Spinal cord (tissue), 10 donors: ENCODE results near the gene SLC7A1. TPM values are rescaled to one million over a fixed set of nuclear protein-coding genes. Genes with fewer than 3 reads are reported as not detected.

Experiments used
- DNase-seq, 6 donors: peaks; one replicate each; pipeline versions ENCODE4 v3.0.0 to v3.0.0-alpha.2; 2013 to 2015; ENCODE audit warnings: low spot score in 6 of 6, low read depth in 4 of 6
- H3K27ac ChIP-seq: one replicate; pipeline ENCODE4 v1.5.1; 2013; ENCODE audit warnings: low read depth, low read length, control low read depth
- H3K27me3 ChIP-seq: one replicate; pipeline ENCODE4 v1.6.1; 2013; ENCODE audit warnings: low read length; ENCODE audit not compliant: control insufficient read depth, insufficient read depth
- H3K36me3 ChIP-seq: one replicate; pipeline ENCODE4 v1.6.1; 2013; ENCODE audit warnings: low read length; ENCODE audit not compliant: control insufficient read depth, insufficient read depth
- H3K4me1 ChIP-seq: one replicate; pipeline ENCODE4 v1.6.1; 2013; ENCODE audit warnings: low read length; ENCODE audit not compliant: control insufficient read depth, insufficient read depth
- H3K4me3 ChIP-seq: one replicate; pipeline ENCODE4 v1.5.1; 2013; ENCODE audit warnings: low read depth, low read length, control low read depth
- H3K9me3 ChIP-seq: one replicate; pipeline ENCODE4 v1.6.1; 2013; ENCODE audit warnings: low read length; ENCODE audit not compliant: control insufficient read depth, insufficient read depth
- WGBS: methylation state at CpG from one replicate; pipeline ENCODE4 v1.1.5; 2013; ENCODE audit warnings: missing lambda C conversion rate; ENCODE audit not compliant: insufficient coverage; 5-methylcytosine and 5-hydroxymethylcytosine counted together
- polyA plus RNA-seq, 2 donors: library from polyadenylated mRNA; unstranded; fragments of 120-200 nt; gene quantifications; one replicate each; pipeline ENCODE4 v1.2.1, GENCODE V29; 2013; ENCODE audit not compliant: insufficient read length in 2 of 2
- total RNA-seq, 2 donors: library from RNA; depleted of rRNA in 1 of 2; stranded (reverse); fragments of 120-200 nt in 1 of 2; fragments of >200 nt in 1 of 2; gene quantifications; one replicate each; pipeline versions ENCODE4 v1.2.3 to v1.2.4, GENCODE V29; 2013 to 2014
- donor health status: healthy.

Gene SLC7A1
- total and polyA plus RNA-seq, 4 donors: 25.7 to 57.5 (median 42.5) TPM

- Histone ChIP-seq H3K4me3 (no peak overlapping the region), H3K27me3 (no peaks in the 10 kb centered on the region), H3K4me1 (peaks cover 59% of the 10 kb centered on the region), H3K27ac (peak overlapping the region; percentile 86), H3K36me3 (peaks cover 44% of the 10 kb centered on the region), H3K9me3 (no peaks in the 10 kb centered on the region)
- 33% methylated on average over 13 of the region's 14 CpGs for WGBS
- DNase-seq: peak in 4 of 6 donors; percentile 36 to 88 (median 80)
Measured at GRCh38 chr13:29509999-29510589, 85.4 kb downstream of the SLC7A1 start.

GRCh38 chr13:29508876-29509252 lies 86.6 kb downstream of the SLC7A1 start:
- peak in 1 of 6 donors; percentile 50 for DNase-seq
- H3K27ac ChIP-seq: peak overlapping the region; percentile 76
- no peak overlapping the region for H3K4me3 ChIP-seq
- H3K9me3 ChIP-seq: no peaks in the 10 kb centered on the region
- WGBS: 56% methylated on average over 3 of the region's 4 CpGs
- no peaks in the 10 kb centered on the region for H3K27me3 ChIP-seq
- peaks cover 59% of the 10 kb centered on the region for H3K4me1 ChIP-seq
- peaks cover 34% of the 10 kb centered on the region for H3K36me3 ChIP-seq

GRCh38 chr13:29508130-29508875 lies 87.2 kb downstream of the SLC7A1 start:
- peaks cover 59% of the 10 kb centered on the region for H3K4me1 ChIP-seq
- H3K9me3 ChIP-seq: no peaks in the 10 kb centered on the region
- peak; percentile 86 to 97 (median 90) for DNase-seq
- peak overlapping the region; percentile 76 for H3K27ac ChIP-seq
- peaks cover 29% of the 10 kb centered on the region for H3K36me3 ChIP-seq
- no peak overlapping the region for H3K4me3 ChIP-seq
- WGBS: 30% methylated on average over 15 of the region's 16 CpGs
- no peaks in the 10 kb centered on the region for H3K27me3 ChIP-seq

GRCh38 chr13:29507356-29507755 lies 88.1 kb downstream of the SLC7A1 start:
- no peak overlapping the region for H3K27ac ChIP-seq
- DNase-seq: peak in 2 of 6 donors; percentile 60 to 87
- WGBS: 34% methylated on average over 14 of the region's 14 CpGs

GRCh38 chr13:29505950-29506349 lies 89.5 kb downstream of the SLC7A1 start:
- Histone ChIP-seq H3K27me3 (no peaks in the 10 kb centered on the region), H3K4me3 (no peak overlapping the region), H3K36me3 (peaks cover 21% of the 10 kb centered on the region), H3K4me1 (peaks cover 53% of the 10 kb centered on the region), H3K27ac (no peak overlapping the region), H3K9me3 (no peaks in the 10 kb centered on the region)
- DNase-seq: no peak
- 33% methylated on average over 3 of the region's 10 CpGs for WGBS

More at GRCh38 chr13:29507356-29507755, 88.1 kb downstream of the SLC7A1 start:
- Histone ChIP-seq H3K4me3 (no peak overlapping the region), H3K36me3 (peaks cover 26% of the 10 kb centered on the region), H3K27me3 (no peaks in the 10 kb centered on the region), H3K4me1 (peaks cover 67% of the 10 kb centered on the region), H3K9me3 (no peaks in the 10 kb centered on the region)

GRCh38 chr13:29505511-29505910 lies 90.0 kb downstream of the SLC7A1 start:
- 89% methylated on average over 10 of the region's 17 CpGs for WGBS
- peaks cover 49% of the 10 kb centered on the region for H3K4me1 ChIP-seq

GRCh38 chr13:29504691-29505090 lies 90.8 kb downstream of the SLC7A1 start:
- H3K4me3 ChIP-seq: no peak overlapping the region
- H3K9me3 ChIP-seq: no peaks in the 10 kb centered on the region
- H3K36me3 ChIP-seq: peaks cover 22% of the 10 kb centered on the region
- H3K27ac ChIP-seq: no peak overlapping the region
- H3K4me1 ChIP-seq: peaks cover 44% of the 10 kb centered on the region
- H3K27me3 ChIP-seq: no peaks in the 10 kb centered on the region
- DNase-seq: no peak
- 98% methylated on average over 12 of the region's 15 CpGs for WGBS

More at GRCh38 chr13:29505511-29505910, 90.0 kb downstream of the SLC7A1 start:
- DNase-seq: no peak
- H3K27ac ChIP-seq: no peak overlapping the region
- H3K9me3 ChIP-seq: no peaks in the 10 kb centered on the region
- no peaks in the 10 kb centered on the region for H3K27me3 ChIP-seq
- H3K4me3 ChIP-seq: no peak overlapping the region
- peaks cover 20% of the 10 kb centered on the region for H3K36me3 ChIP-seq

- peaks cover 27% of the 10 kb centered on the region for H3K36me3 ChIP-seq
- H3K4me3 ChIP-seq: peak overlapping the region; percentile 9
- no peaks in the 10 kb centered on the region for H3K9me3 ChIP-seq
- peak in 2 of 6 donors; percentile 47 to 62 for DNase-seq
- H3K27ac ChIP-seq: no peak overlapping the region
- H3K4me1 ChIP-seq: peaks cover 35% of the 10 kb centered on the region
- H3K27me3 ChIP-seq: no peaks in the 10 kb centered on the region
- 25% methylated on average over 23 of the region's 32 CpGs for WGBS
Measured at GRCh38 chr13:29503041-29503837, 92.2 kb downstream of the SLC7A1 start.

- DNase-seq: no peak
- 83% methylated on average over 10 of the region's 13 CpGs for WGBS
- Histone ChIP-seq H3K36me3 (peaks cover 27% of the 10 kb centered on the region), H3K9me3 (no peaks in the 10 kb centered on the region), H3K4me3 (no peak overlapping the region), H3K27me3 (no peaks in the 10 kb centered on the region), H3K27ac (no peak overlapping the region), H3K4me1 (peaks cover 32% of the 10 kb centered on the region)
Measured at GRCh38 chr13:29502391-29503008, 93.0 kb downstream of the SLC7A1 start.
